HG03460 (cell line): Measurements from ENCODE around the gene FKBP5.

Experiments used
- ATAC-seq: cut with Tn5 transposase; IDR thresholded peaks from one replicate; pipeline ENCODE4 v1.9.1; 2021; ENCODE audit not compliant: unreplicated experiment

Gene FKBP5

DNA sequence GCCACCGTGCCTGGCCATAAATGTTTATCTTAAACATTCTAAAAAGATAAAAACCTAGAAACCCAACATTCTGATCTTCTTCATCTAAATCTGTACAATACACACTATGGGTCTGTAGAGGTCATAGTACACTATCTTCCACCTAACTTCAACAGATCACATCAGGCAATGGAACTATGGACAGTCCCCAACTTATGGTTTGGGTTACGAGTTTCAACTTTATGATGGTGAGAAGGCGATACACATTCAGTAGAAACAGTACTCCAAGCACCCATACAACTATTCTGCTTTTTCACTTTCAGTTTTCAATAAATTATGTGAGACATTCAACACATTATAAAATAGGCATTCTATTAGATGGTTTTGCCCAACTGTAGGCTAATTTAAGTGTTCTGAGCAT, 23.1 kb downstream of the FKBP5 start:
- no peak for ATAC-seq

DNA sequence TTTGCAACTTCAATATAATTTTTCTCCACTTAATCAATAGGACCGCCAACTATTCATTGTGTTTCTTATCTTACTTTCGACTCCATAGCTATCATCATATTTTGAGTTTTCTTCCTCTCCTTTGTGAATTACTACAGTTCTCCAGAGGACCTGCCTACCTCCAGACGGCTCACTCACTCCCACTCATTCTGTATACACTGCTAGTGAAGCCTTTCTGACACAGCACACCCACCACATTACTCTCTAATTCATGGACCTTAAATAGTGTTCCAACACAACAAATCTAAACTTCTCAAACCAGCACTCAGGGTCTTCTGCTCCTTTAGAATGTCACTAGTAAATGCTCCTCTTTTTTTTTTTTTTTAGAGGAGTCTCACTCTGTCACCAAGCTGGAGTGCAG, 23.8 kb downstream of the FKBP5 start:
- no peak for ATAC-seq

DNA sequence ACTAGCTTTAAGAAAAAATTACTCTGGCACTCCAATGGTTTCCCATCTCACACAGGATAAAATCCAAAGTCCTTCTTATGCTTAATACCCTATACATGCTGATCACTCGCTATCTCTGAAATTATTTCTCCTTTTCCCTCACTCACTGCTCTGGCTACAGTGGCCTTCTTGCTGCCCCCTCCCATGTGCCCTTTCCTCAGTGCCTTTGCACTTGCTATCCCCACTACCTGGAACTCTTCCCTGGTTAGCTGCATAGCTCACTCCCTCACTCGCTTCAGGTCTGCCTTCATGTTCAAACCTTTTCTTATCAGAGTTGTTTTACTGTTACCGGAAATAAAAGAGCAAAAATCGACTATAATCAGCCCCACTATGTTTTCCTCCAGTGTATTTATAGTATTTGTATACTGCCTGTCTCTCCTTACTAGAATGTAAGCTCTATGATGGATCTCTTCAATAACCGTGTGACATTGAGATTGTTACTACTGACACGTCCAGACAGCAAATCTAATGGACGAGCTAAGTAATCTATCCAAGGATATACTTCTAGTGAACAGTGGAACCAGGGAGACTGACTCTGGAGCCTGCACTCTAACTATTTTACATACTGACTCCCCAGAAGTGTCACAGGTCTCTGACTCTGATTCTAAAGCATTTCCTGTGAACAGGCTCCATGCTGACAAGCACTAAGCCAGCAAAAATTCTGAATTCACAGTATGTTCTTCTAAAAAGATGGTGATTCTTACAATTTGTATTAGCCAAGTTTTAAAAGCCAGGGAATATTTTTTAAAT, 25.1 kb downstream of the FKBP5 start:
- ATAC-seq: no peak

DNA sequence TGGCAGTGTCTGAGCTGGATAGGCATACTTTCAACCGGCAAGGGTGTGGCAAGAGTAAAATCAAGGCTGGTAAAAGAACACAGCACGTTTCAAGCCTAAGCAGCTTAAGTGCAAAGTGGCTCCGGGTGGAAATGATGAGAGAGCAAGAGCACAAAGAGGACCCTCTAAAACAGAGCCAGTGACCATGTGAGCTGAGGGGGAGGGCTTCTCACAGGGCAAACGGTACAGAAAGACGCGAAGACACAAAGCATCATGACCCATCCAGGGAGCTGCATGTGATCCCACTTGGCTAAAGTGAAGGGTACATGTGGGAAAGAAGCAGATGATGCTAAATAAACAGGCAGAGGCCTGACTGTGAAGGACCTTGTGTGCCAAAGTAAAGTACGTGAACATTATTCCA, 25.7 kb downstream of the FKBP5 start:
- no peak for ATAC-seq

DNA sequence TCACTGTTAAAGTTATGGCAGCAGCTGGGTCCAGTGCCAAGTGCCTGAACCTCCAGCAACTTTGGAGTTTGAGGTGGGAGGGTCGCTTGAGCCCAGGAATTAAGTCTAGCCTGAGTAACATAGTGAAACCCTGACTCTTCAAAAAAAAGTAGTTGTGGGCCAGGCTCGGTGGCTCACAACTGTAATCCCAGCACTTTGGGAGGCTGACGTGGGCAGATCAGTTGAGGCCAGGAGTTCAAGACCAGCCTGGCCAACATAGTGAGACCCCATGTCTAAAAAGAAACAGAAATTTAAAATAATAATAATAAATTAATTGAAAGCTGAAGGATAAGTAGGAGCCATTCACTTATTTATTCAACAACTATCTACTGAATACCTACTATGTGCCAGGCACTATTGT, 33.8 kb downstream of the FKBP5 start:
- no peak for ATAC-seq

DNA sequence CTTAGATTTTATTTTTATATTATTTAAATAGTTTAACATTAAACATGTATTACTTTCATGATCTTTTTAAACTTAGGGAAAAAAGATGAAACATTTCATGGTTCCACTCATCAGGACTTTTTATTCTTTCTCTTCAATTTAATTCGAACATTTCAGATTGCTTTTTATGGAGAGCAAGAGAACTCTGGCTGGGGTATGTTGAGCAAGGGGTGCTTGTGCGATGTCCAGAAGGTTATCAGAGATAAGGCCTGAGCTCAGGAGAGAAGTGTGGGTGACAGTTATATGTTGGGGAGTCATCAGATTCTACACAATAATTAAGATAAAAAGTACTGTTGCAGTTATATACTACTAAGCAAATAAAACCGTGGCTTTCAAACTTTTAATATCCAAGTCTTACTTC, 37.5 kb downstream of the FKBP5 start:
- no peak for ATAC-seq

DNA sequence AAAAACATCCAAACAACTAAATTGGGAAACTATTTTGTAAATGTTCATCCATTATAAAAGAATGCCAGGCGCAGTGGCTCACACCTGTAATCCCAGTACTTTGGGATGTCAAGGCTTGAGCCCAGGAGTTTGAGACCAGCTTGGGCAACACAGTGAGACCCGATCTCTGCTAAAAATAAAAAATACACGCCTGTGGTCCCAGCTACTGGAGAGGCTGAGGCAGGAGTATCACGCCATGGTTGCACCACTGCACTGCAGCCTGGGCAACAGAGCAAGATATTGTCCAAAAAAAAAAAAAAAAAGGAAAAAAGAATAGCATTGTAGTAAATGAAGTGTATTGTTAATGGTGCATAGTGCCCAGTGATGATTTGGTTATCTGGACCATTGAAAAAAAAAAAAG, 38.7 kb downstream of the FKBP5 start:
- no peak for ATAC-seq

DNA sequence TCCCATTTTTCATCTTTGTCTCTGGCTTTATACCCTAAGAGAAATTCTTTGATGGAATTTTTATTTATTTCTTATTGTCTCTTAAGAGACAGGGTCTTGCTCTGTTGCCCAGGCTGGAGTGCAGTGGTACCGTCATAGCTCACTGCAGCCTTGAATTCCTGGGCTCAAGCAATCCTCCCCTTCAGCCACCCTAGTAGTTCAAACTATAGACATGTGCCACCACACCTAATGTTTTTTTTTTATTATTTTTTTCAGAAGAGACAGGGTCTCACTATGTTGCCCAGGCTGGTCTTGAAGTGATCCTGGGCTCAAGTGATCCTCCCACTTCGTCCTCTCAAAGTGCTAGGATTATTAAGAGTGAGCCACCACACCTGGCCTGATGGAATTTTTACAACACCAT, 40.5 kb downstream of the FKBP5 start:
- ATAC-seq: no peak

DNA sequence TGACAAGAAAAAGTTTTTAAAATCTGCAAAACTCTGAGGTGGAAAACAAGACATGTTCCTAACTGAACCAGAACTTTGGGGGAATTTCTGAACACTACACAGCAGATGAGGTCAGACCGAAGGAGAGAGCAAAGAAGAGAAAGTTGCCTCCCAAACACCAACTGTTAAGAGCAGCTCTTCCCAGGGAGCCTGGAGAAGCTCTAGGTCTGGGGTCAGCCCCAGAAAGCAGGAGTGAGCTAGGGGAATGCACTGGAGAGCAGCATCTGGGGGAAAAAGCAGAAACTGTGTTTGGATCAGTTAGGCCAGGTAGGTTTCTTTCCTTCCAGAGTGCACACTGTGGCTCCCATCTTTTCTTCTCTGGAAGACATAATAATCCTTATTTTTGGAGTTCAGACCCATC, 41.3 kb downstream of the FKBP5 start:
- no peak for ATAC-seq

DNA sequence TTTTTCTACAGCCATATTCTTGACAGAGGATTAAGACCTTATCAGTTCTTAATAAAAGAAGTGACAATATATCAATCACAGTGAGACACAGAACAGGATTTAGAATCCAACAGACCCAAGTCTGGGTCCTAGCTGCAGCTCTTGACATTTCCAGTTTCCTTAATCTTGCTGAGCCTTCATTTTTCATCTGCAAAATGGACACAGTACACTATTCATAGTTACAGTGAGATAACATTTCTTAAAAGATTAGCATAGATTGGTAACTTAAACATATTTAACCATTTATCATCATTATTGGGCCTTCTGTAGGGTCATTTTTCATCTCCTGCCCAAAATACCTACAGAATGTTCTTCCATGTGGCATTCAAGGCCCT, 45.6 kb downstream of the FKBP5 start:
- no peak for ATAC-seq

DNA sequence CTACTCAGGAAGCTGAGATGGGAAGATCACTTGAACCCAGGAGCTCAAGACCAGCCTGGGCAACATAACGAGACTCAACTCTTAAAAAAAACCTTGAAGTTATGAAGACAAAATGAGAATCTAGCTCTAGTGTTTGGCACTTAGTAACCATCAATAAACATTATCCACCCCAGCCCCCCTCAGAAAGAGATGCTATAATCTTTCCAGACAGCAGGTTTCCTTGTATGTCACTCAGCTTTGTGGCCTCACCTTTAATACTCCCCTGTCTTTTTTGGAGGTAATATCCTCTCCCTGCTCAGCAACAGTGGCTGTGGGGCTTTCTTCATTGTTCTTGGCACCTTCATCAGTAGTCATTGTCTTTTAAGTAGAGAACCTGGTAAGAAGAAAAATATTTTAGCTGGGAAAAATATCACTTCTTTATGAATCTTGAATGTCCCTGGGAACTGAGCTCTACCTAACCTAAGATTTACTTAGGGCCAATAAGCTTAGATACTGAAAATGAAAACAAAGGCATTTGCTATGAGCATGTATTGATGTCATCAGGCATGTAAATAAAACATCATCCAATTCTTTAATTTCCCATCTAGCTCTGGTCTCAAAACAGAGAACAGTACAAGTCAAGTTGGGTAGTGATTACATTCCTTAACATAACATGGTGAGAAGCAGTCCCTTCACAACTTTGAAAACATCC, 46.1 kb downstream of the FKBP5 start:
- no peak for ATAC-seq

DNA sequence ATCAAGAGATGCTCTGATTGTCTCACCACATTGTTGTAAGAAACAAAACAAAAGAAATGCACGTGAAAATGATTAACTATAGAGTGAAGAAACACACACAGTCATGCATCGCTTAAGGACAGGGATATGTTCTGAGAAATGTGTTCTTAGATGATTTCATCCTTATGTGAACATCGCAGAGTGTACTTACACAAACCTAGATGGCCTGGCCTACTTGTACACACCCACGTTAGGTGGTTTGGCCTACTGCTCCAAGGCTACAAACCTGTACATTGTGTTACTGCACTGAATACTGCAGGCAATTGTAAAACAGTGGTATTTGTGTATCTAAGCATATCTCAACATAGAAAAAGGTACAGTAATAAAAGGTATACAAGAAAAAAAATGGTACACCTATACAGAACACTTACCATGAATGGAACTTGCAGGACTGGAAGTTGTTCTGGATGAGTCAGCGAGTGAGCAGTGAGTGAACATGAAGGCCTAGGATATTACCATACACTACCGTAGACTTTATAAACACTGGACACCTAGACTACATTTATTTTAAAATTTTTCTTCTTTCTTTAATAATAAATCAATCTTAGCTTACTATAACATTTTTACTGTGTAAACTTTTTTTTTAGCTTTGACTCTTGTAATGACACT, 48.6 kb downstream of the FKBP5 start:
- ATAC-seq: no peak

DNA sequence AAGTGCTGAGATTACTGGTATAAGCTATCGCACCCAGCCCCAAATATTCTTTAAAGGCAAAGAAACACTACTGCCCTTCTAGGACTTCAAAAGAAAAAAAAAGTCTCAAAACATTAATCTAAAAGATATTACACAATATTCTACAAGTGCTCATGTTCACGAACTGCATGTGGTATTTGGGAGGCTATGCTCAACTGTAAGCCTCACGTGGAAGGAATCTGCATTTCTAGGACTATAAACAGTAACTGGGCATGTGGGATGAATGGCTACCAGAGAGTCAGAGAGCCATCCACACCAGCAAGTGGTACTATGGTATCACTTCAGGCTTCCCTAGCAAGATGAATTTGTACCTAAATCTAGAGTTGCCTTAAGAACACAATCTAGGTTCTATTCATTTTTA, 50.0 kb downstream of the FKBP5 start:
- no peak for ATAC-seq

DNA sequence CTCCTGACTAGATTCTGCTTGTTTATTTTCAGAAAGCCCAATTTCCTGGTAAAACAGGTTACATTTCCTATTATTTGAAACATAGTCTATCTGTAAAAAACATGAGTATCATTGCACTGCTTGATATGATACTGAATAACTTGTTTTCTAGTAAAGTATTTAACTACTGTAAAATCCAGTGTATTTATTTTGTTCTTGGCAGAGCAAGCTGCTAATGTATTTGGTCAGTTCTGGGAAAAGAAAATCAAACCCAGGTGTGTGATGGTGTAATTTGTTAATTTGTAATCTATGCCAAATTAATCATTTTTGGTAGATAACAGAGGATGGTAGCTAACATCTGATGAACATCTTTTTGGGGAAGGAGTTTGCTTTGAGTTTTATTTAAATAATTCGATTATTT, 50.8 kb downstream of the FKBP5 start:
- ATAC-seq: no peak

DNA sequence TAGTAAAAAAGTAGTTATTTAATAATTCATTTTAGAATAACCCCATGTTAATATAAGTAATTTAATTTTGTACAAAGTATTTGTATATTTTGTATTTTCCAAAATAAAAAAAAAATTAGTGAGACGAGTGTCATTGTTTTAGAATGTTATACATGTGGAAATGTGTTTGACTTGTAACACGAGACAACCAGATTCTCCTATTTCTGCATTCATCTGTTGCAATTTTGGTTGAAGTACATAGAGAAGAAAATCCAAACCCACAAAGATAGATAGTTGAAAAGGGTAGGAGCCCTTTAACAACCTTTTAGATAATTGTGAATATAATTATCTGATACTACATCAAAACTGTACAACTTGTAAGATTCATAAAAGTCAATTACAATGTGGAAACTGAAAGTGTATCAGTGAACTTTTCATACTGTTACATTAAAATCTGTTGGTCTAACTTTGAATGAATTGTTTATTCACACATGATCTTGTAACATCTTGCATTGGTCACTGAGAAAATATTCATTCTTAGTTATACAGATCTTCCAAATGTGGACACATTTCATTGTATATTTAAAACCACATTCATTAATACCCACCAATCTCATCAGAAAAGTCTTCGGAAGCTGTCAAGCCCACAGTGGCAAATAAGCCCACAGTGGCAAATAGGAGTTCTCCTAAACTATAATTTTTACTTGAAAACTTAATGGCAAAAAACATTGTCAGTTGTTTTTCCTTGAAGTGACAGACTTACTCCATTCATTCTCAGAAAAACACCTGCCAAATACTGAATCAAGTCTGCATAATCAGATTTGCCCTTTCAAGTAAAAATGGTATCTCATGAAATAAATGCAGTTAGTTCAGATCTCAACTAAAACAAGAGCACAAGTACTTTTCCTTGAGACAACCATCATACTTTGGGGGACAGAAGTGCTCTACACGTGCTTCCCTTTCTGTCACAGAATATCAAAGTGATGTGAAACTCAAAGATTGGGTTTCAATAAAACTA, 52.8 kb downstream of the FKBP5 start:
- ATAC-seq: no peak

DNA sequence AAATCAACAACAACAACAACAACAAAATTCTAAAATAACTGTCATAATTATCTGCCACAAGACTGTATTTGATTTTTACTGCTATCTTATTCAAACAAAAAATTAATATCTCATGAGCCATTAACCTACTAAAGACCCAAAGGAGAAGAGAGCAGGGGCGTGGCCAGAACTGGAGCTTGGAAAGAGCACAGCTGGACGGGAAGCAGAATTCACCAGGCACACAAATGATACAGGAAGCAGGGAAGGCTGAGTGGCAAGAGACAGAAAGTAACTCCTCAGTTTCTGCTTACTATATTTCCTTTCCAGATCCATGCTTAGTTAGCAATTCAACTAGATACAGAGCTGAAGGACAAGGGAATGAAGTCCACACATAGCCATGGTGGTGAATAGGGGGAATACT, 54.4 kb downstream of the FKBP5 start:
- no peak for ATAC-seq

DNA sequence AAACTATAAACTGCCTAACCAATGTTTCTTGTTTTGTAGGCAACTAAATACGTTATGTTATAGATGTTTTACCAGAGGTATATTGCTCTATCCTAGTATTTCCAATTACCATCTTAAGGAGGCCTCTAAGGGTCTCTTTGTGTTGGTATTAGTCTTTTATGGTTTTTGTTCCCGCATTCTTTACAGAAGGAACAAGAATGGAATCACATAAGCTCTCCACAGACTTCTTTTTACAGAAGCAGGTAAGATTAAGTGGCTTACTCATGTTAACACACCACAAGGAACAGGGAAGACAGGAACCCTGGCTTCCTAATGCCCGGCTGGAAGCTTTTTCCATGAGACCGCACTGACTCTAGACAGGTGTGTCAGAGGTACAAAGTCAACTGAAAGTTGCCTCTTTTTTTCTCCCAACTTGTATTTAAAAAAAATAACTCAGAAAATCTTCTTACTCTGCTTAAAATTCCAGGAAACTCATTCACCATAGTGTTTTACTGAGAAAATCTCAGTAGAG, 55.1 kb downstream of the FKBP5 start:
- no peak for ATAC-seq

DNA sequence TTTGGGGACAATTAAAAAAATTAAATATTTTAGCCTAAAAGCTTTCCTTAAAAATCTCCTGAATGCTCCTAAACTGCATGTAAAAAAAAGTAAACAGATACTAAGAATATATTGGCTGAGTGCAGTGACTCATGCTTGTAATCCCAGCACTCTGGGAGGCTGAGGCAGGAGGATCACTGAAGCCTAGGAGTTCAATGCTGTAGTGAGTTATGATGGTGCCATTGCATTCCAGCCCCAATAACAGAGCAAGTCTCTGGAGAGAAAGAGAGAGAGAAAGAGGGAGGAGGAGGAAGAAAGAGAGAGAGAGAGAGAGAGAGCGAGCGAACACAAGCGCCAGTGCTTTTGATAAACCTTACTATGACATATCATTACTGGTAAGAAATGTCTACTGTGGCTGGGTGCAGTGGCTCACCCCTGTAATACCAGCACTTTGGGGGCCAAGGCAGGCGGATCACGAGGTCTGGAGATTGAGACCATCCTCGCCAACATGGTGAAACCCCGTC, 58.8 kb downstream of the FKBP5 start:
- no peak for ATAC-seq

DNA sequence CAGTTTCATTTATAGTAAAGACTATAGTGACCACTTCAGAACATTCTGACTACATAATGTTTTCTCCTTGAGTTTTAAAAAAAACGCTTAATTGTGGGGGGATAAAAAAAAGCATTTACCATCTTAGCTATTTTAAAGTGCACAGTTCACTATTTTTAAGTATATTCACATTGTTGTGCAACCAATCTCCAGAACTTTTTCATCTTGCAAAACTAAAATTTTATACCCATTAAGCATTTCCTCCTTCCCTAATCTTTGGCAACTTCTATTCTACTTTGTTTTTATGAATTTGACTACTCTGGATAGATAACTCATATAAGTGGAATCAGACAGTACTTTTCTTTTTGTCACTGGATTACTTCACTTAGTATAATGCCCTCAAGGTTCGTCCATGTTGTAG, 62.3 kb downstream of the FKBP5 start:
- no peak for ATAC-seq

DNA sequence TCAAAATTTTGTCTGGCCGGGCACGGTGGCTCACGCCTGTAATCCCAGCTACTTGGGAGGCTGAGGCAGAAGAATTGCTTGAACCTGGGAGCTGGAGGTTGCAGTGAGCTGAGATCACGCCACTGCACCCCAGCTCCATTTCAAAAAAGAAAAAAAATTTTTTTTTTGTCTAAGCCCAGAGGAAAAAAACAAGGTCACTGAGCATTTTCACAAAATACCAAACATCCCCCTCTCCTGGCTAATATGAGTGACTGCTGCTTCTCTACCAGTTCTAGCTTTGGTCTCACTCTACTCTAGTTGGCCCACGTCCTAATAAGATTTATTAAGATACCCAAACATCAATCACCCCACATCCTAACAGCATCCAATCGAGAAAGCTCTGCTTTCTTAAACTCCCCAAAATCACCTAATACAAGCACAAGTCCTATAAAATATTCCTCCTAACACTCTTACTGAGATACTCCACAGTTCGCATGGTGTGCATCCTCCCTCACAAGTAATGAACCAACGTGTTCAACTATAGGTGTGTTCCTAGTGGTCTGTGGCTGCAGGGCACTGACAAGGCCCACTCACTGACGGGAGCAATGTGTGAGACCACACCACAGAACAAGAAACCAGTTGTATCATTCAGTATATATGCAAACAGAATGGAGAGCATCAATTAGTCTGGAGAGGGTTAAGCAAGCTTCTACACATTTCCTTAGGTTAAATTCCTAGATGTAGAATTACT, 64.2 kb downstream of the FKBP5 start:
- no peak for ATAC-seq
